Transverse colon (tissue), 3 donors: ENCODE results near the gene FGD3.

Experiments used
- CTCF ChIP-seq, 5 experiments: fragments of 200-600 bp in 3 of 5; fragments of 450-650 bp in 2 of 5; sonication (generic) in 3 of 5; IDR thresholded peaks; 1 replicate in 2 of 5; 2 replicates in 3 of 5; pipeline ENCODE4 v1.5.1; 2016 to 2017; ENCODE audit warnings: antibody characterized with exemption in 5 of 5, inconsistent platforms in 3 of 5, mild to moderate bottlenecking in 2 of 5, moderate library complexity in 1 of 5
- POLR2A ChIP-seq: fragments of 450-650 bp; IDR thresholded peaks from one replicate; pipeline ENCODE4 v1.6.1; 2016; ENCODE audit warnings: antibody characterized with exemption, mild to moderate bottlenecking, moderate library complexity

GRCh38 chr9:92983984-92984589 lies 36.8 kb downstream of the FGD3 start:
- TF ChIP-seq CTCF (IDR thresholded peaks at IDR 0.05), result no peak
- no peak for TF ChIP-seq POLR2A
